Endothelial cell of umbilical vein (primary cell): ENCODE measurements around the gene SPAG17.

Experiments used
- POLR2A ChIP-seq: IDR thresholded peaks from 2 replicates; pipeline ENCODE4 v1.6.1; 2012; ENCODE audit warnings: low read depth, mild to moderate bottlenecking, control low read depth, low read length
- TF ChIP-seq, protein P1 (sequence below), 2 donors: IDR thresholded peaks; 1 replicate in 1 of 2; 2 replicates in 1 of 2; pipeline ENCODE4 v1.5.1; 2011; ENCODE audit warnings: low read length in 2 of 2, mild to moderate bottlenecking in 2 of 2, moderate library complexity in 2 of 2, control low read depth in 1 of 2, inconsistent platforms in 1 of 2, low read depth in 1 of 2; ENCODE audit not compliant: insufficient read depth in 1 of 2; ENCODE audit errors: extremely low read depth in 1 of 2

DNA sequence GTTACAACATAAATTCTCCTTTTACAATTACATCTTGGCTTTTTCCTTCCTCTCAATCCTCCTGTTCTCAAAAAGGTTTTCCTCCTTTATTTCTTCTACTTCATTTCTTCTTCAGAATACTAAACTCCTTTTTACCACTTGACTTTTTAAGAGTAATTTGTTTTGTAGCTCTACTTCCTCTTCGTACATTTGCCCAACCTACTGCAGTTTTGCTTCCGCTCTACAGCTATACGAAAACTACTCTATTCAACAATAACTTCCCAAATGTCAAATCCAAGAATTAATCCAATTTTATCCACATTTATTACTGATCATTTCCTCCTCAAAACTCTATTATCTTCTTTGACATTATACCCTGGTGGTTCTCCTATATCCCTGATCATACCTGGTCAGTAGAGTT lies 259.0 kb downstream of the SPAG17 start:
- TF ChIP-seq, protein P1, sequence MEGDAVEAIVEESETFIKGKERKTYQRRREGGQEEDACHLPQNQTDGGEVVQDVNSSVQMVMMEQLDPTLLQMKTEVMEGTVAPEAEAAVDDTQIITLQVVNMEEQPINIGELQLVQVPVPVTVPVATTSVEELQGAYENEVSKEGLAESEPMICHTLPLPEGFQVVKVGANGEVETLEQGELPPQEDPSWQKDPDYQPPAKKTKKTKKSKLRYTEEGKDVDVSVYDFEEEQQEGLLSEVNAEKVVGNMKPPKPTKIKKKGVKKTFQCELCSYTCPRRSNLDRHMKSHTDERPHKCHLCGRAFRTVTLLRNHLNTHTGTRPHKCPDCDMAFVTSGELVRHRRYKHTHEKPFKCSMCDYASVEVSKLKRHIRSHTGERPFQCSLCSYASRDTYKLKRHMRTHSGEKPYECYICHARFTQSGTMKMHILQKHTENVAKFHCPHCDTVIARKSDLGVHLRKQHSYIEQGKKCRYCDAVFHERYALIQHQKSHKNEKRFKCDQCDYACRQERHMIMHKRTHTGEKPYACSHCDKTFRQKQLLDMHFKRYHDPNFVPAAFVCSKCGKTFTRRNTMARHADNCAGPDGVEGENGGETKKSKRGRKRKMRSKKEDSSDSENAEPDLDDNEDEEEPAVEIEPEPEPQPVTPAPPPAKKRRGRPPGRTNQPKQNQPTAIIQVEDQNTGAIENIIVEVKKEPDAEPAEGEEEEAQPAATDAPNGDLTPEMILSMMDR (IDR thresholded peaks at IDR 0.05; ENCODE audit: extremely low read depth in 1 of 2, insufficient read depth in 1 of 2, low read depth in 1 of 2, low read length in 2 of 2), result no peak
- TF ChIP-seq POLR2A, result no peak
